ENCODE results near the gene NPDC1.
"Not testable (repeated sequence)": the region's sequence is repeated elsewhere in the genome, so short reads cannot be mapped to it uniquely, and the experiment has no call there.

The NPDC1 gene

DNA sequence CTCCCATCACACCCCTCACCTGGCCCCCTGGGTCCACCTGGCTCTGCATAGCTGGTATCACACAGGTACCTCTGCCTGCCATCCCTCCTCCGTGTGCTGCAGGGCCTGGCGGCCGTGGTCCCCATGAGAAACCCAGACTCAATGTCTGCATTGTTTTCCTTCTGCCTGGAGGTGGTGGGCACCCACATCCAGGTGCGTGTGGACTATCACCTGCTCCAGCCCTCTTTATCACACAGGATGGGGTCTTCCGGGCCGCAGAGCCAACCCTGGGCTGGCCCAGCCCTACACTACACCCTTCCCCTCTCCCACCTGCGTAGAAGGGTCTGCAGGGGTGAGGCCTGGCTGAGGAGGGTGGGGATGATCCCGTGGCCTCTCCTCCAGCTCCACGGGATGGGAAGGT is 7.1 kb downstream of the NPDC1 start:
- no peak for DNase-seq

- DNase-seq, result no peak
Observed at GRCh38 chr9:137037483-137037882, 8.5 kb downstream of the NPDC1 start.

GRCh38 chr9:137037035-137037434 is 8.9 kb downstream of the NPDC1 start:
- no peak for DNase-seq

DNA sequence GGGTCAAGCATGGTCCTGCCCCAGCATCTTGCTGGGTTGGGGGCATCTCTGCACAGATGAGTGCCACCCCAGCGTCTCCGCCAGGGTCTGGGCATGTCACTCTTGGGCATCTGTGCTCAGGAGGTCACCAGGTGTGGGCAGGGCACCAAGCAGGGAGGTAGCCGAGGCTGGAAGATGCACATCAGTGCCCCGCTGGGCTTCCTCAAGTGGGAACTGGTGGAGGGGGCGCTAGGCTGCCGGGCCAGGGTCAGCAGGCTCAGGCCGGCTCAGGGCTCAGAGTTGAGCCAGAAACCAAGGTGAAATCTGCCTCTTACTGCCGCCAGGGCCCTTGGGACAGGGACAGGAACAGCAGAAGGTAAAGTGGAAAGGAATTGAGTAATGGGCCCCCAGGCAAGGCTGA is 10.0 kb downstream of the NPDC1 start:
- no peak for DNase-seq

- no peak for DNase-seq
Observed at GRCh38 chr9:137035507-137035834, 10.5 kb downstream of the NPDC1 start.

DNA sequence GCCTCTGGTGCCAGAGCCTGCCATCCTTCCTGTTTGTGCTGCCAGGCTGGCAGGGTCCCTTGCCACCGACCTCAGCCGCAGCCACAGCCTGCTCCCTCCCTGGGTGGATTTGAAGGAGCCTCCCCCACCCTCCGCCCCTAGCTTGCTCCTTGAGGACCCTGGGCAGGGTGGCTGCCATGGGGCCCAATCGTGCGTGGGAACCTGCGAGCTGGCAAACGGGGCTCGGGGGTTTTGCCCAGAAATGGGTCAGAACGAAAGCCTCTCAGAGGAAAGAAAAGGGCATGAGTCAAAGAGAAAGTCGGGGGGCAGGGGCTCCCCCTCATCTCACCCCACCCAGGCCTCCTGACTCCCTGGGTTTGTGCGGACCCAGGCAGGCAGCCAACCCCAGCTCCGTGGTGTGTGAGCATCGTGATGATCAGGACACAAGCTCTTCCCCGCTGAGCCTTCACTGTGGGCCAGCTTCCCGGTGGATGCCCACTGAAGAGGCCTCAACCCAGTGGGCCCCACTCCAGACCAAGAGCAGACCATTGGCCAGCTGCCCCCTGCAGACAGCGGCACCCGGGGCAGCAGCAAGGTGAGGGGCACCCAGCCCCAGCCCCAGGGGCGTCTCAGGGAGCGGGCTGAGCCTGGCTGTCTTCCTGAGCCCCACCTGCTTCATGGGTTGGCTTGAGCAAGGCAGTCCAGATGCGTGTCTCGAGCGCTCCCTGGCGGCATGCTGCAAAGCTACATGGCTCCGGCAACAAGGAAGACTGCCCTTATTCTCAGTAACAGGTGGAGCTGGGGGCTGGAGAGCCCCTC is 11.1 kb downstream of the NPDC1 start:
- DNase-seq, result peak; percentile 89

- DNase-seq, result no peak
Observed at GRCh38 chr9:137034039-137034708, 11.8 kb downstream of the NPDC1 start.

GRCh38 chr9:137033481-137033880 is 12.5 kb downstream of the NPDC1 start:
- not testable (repeated sequence) for DNase-seq

- no peak for DNase-seq
Observed at GRCh38 chr9:137032858-137033257, 13.1 kb downstream of the NPDC1 start.

DNA sequence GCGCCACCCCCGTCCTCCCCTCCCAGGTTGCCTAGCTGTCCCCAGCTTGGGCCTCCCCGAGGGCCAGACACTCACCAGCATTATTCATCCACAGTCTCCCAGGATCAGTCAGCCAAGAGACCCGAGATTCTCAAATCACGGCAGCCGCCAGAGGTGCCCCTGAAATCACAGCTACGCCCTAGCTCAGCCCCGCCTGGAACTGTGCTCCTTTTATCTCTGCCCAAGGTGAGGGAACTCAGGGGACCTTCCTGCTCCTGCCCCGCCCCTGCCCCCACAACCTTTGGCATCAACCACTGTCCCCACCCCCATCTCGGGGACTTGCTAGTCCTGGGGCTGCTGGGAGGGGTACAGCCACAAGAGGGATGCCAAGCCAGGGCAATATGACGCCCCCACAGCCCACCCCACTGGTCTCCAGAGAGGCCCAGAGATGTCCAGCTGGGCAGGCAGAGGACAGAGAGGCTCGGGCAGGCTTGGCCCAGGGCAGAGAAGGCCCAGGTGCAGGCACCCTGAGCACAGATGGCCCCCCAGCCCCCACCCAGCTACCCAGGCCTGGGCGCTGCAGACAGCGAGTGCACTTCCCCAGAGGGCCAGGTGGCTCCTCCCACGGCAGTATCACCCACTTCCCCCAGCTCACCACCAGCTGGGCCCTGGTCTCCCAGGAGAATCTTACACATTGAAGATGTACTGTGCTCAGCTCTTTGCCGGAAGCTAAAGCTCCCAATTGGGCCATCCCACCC is 13.9 kb downstream of the NPDC1 start, which contains the start of gene FUT7:
Gene FUT7, minus strand, starts transcription at position 185 of the 737 bp plus-strand sequence. Its CDS starts 97 bp downstream, at position 88.
- peak; percentile 54 for DNase-seq

DNA sequence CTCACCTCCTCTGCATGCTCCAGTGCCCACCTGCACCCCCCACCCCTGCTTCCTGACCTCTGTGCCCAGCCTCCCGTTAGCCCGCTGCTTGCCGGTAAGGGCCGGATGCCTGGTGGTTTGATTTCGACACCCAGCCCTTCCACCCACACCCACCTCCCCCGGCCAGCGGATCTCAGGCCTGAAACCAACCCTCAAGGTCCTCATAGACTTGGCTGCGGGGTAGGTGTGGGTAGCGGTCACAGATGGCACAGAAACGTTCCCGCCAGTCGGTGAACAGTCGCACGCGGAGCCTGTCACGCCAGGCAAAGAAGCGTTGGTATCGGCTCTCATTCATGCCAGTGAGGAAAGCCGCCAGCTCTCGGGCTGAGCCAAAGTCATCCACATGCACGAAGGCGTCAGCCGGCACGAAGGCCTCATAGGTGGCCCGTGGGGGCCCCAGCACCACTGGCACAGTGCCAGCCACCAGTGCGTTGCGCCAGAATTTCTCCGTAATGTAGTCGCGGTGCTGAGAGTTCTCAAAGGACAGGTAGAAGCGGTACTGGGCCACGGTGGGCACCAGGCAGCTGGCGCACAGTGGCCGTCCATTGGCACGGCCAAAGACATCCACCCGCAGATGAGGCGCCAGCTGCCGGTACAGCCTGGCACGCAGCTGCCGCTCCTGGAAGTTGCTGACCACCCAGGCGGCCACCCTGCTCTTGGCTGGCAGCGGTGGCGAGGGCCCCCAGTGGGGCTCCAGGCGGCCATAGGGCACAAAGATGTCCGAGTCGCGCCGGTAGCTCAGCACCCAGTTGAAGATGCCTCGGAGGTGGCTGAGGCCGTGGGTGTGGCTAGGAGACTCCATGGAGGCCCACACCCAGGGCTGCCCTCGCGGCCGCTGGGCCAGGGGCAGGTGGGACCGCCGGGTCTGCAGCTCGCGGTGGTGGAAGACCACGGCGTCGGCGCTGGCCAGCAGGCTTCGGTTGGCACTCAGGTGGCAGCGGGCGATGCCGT is 15.1 kb downstream of the NPDC1 start:
- DNase-seq, result peak; percentile 54

DNA sequence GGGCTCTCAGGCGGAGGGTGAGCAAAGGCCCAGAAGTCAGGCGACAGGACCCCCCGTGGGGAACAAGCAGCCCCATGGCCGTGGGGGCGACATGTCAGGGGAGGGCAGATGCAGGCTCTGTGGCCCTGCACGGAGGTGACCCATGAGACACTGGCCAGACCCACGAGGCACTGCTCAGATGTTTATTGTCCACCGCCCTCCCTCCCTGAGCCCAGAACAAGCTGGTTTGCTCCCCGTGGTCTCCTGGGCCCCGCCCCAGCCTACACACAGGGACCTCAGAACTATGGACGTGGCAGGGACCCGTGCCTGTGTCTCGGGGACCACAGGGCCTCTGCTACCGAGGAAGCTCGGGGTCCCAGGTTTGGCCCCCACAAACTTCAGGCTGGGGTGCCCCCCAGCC is 16.0 kb downstream of the NPDC1 start:
- no peak for DNase-seq

DNA sequence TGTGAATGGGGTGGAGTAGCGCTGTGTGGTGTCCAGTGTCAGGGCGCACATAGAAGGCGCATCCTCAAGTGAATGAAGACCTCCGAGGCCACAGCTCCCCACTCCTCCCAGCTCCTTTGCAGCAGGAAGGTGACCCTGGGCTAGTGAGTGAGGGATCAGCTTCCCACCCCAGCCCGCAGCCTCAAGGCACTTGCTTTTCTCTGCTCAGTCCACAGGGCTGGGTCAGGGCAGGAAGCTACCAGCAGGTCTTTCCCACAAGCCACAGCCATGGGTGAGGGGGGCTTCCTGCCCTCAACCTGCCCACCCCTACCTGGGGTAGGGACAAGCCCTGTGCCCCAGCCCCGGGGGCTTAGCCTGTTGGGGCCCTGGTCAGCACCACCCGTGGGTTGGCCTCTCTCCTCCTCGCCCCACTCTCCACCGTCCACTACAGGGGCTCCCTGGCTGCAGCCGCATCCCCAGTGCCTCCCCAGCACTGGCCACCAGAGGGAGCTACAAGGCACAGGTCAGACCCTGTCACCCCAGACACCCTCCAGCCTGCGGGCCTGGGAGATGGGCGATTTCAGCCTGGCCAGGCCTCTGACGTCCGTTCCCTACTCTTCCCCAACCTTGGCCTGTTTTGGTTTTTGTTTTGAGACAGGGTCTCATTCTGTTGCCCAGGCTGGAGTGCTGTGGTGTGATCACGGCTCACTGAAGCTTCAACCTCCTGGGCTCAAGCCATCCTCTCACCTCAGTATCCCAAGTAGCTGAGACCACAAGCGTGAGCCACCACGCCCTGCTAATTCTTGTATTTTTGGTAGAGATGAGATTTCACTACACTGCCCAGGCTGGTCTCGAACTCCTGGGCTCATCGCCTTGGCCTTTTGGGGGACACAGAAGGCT is 16.7 kb downstream of the NPDC1 start:
- peak; percentile 72 for DNase-seq

GRCh38 chr9:137028263-137029057 is 17.5 kb downstream of the NPDC1 start:
- peak; percentile 78 for DNase-seq

DNA sequence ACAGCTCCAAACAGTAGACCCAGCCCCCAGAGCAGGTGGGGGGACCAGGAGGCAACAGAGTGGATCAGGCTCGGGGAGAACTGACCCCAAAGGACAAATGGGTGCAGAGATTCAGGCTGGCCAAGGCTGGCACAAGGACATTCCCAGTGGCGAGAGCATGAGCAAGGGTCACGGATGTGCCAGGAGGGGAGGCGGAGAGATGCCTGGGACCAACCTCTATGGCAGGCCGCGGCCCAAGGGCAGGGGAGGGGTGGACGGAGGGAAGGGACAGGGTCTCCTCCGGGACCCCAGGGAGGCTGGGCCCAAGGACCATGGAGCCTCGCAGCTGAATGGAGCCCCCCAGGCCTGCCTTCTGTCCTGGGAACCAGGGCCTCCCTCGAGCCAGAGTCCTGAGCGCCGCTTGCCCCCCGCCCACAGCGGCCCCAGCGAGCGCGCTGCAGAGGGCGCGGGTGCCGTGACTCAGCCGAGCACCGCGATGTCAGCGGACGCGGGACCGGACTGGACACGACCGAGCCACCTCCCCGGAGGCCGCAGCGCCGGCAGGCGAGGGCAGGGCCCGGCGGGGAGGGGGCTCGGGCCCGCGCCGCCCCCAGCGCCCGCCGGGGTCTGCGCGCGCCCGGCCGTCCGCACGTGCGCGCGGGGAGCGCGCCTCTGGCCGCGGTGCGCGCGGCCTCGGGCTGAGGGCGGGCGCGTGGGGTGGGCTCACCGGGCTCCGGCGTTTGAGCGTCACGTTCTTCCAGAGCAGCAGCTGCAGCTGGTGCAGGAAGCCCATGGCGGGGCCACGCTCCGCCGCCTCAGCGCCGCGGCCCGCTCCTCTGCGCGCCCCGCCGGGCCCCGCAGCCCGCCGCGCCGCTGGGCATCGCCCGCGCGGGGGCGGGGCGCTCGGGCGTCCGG is 18.4 kb downstream of the NPDC1 start, which contains the start of gene ABCA2:
Gene ABCA2, minus strand, starts transcription at position 869 of the 894 bp plus-strand sequence. Its CDS starts 97 bp downstream, at position 772.
- no peak for DNase-seq

GRCh38 chr9:137026828-137027227 is 19.1 kb downstream of the NPDC1 start:
- no peak for DNase-seq

GRCh38 chr9:137026384-137026783 is 19.6 kb downstream of the NPDC1 start:
- no peak for DNase-seq

DNA sequence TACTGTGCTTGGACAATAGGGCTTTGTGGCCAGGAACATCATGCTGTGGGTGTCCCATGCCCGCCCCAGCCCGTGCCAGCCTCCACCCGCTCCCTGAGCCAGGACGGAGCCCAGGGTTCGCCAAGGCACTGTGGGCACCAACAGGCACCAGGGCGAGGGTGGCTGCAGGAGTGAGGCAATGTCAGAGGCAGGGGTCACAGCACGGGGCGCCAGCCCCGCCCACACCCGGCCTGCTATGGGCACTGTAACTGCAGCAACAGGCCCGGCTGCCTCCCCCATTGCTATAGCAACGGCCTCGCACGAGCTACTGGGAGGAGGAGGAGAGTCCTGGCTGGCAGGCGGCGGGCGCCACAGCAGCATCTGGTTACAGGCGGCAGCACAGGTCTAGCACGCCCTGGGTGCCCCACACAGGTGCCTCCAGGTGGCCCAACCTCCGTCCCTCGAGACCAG is 20.4 kb downstream of the NPDC1 start:
- no peak for DNase-seq

GRCh38 chr9:137023583-137023991 is 22.4 kb downstream of the NPDC1 start:
- DNase-seq, result no peak
